Activated CD8-positive, alpha-beta memory T cell treated with anti-CD3 and anti-CD28 coated beads, Interleukin-2, amount 50 U/mL, for 4 hours (primary cell): ENCODE results near the gene RPS25.
A peak's percentile ranks its signal among the peaks of the same experiment; 100 is the strongest.
"Not testable (repeated sequence)": the region's sequence is repeated elsewhere in the genome, so short reads cannot be mapped to it uniquely, and the experiment has no call there.

Experiments
- DNase-seq: peaks from one replicate; pipeline ENCODE4 v3.0.0-alpha.2; 2020

The RPS25 gene

GRCh38 chr11:119018074-119018938, at the start of gene RPS25, which contains the start of gene TRAPPC4:
Gene RPS25, minus strand, starts transcription at chr11:119018343. Its CDS starts 59 bp downstream, at chr11:119018284.
Gene TRAPPC4, plus strand, starts transcription at chr11:119018766. Its CDS starts 30 bp downstream, at chr11:119018796.
- DNase-seq: peak; percentile 93

GRCh38 chr11:119067371-119068222, 49.5 kb upstream of the RPS25 start, which contains the start of gene VPS11:
Gene VPS11, plus strand, starts transcription at chr11:119067818. Its CDS starts 6 bp downstream, at chr11:119067824.
- DNase-seq: peak; percentile 98

GRCh38 chr11:119065369-119065768, 47.2 kb upstream of the RPS25 start:
- peak; percentile 34 for DNase-seq

GRCh38 chr11:119062779-119063178, 44.6 kb upstream of the RPS25 start:
- DNase-seq: no peak

GRCh38 chr11:119061256-119061655, 43.1 kb upstream of the RPS25 start:
- no peak for DNase-seq

- DNase-seq: not testable (repeated sequence)
Measured at GRCh38 chr11:119059128-119059527, 41.0 kb upstream of the RPS25 start.

- DNase-seq: peak; percentile 99
Measured at GRCh38 chr11:119057000-119057769, 39.0 kb upstream of the RPS25 start, which contains the start of gene HYOU1. Gene HYOU1, minus strand, starts transcription at chr11:119057205. Its CDS starts 1,045 bp downstream, at chr11:119056160.

GRCh38 chr11:119056421-119056999, 38.4 kb upstream of the RPS25 start:
- DNase-seq: peak; percentile 51

- DNase-seq: no peak
Measured at GRCh38 chr11:119055901-119056300, 37.8 kb upstream of the RPS25 start.

GRCh38 chr11:119054418-119054817, 36.3 kb upstream of the RPS25 start:
- DNase-seq: no peak

- DNase-seq: no peak
Measured at GRCh38 chr11:119052163-119052814, 34.1 kb upstream of the RPS25 start.

- DNase-seq: no peak
Measured at GRCh38 chr11:119051440-119052162, 33.5 kb upstream of the RPS25 start.

GRCh38 chr11:119049081-119049480, 30.9 kb upstream of the RPS25 start:
- DNase-seq: no peak

- DNase-seq: no peak
Measured at GRCh38 chr11:119048644-119049043, 30.5 kb upstream of the RPS25 start.

- DNase-seq: no peak
Measured at GRCh38 chr11:119047205-119047604, 29.1 kb upstream of the RPS25 start.

- no peak for DNase-seq
Measured at GRCh38 chr11:119046489-119046888, 28.3 kb upstream of the RPS25 start.

- no peak for DNase-seq
Measured at GRCh38 chr11:119044708-119045107, 26.6 kb upstream of the RPS25 start.

GRCh38 chr11:119042927-119043326, 24.8 kb upstream of the RPS25 start:
- no peak for DNase-seq

GRCh38 chr11:119041821-119042514, 23.8 kb upstream of the RPS25 start:
- no peak for DNase-seq

- DNase-seq: not testable (repeated sequence)
Measured at GRCh38 chr11:119039471-119039870, 21.3 kb upstream of the RPS25 start.
